A673 (cell line): ENCODE measurements around the gene TNRC6C.

Experiments
- CTCF ChIP-seq: fragments of 300-800, 200-600 bp; sonication (generic); conservative IDR thresholded peaks from 2 replicates; pipeline ENCODE4 v1.5.1; 2017; ENCODE audit warnings: low read depth, mild to moderate bottlenecking, antibody characterized with exemption, low read length, moderate library complexity, mixed read lengths
- EZH2 ChIP-seq: fragments of 200-600 bp; sonication (generic); IDR thresholded peaks from 2 replicates; pipeline ENCODE4 v1.6.1; 2017; ENCODE audit warnings: borderline replicate concordance, low read depth, mild to moderate bottlenecking, mixed read lengths, antibody characterized with exemption, low read length; ENCODE audit not compliant: poor library complexity, severe bottlenecking

- no peak for TF ChIP-seq CTCF
- no peak for TF ChIP-seq EZH2
These were observed 72.9 kb downstream of the TNRC6C start for GRCh38 chr17:78031435-78031834.
